Activated T-helper 2 cell treated with anti-CD3 and anti-CD28 coated beads, Interferon-gamma antibody, Interleukin-2, Interleukin-4, amounts not matched to agents 10 μg/mL and 5 μg/mL and 100 μg/mL, durations not matched to agents 14 hours and 24 hours and 36 hours (primary cell): ENCODE measurements around the gene BTG4. TPM values are rescaled to one million over a fixed set of nuclear protein-coding genes. Genes with fewer than 3 reads are reported as not detected.

ENCODE experiments used
- DNase-seq: peaks from one replicate; pipeline ENCODE4 v3.0.0; 2021; ENCODE audit warnings: low spot score
- H3K27ac Mint-ChIP-seq: one replicate; pipeline ENCODE4 v1.8.0; 2021; ENCODE audit warnings: mixed read lengths
- H3K27me3 Mint-ChIP-seq: one replicate; pipeline ENCODE4 v1.8.0; 2021; ENCODE audit warnings: low read depth, mixed read lengths
- H3K36me3 Mint-ChIP-seq: one replicate; pipeline ENCODE4 v1.8.0; 2021; ENCODE audit warnings: low read depth, mixed read lengths
- H3K4me1 Mint-ChIP-seq: one replicate; pipeline ENCODE4 v1.8.0; 2021; ENCODE audit warnings: low read depth, mixed read lengths
- H3K4me3 Mint-ChIP-seq: one replicate; pipeline ENCODE4 v1.8.0; 2021; ENCODE audit warnings: low read depth, mild to moderate bottlenecking, moderate library complexity, mixed read lengths
- H3K9me3 Mint-ChIP-seq: one replicate; pipeline ENCODE4 v1.8.0; 2021; ENCODE audit warnings: mixed read lengths
- intact Hi-C: fragments of 100-400 bp; cut with micrococcal nuclease; formaldehyde crosslinking; loops from one replicate; pipeline ENCODE4 v1.15.1; 2023
- total RNA-seq: library from RNA; stranded (reverse); gene quantifications from 2 replicates; pipeline ENCODE4 v1.2.3, GENCODE V29; 2022

BTG4 gene
- total RNA-seq, 1 donor from 2014 or later: not detected

GRCh38 chr11:111513240-111513605 is 1.0 kb upstream of the BTG4 start:
- Mint-ChIP-seq H3K4me3 (peak overlapping the region; percentile 47), H3K4me1 (peaks cover 8% of the 10 kb centered on the region), H3K27me3 (peaks cover 44% of the 10 kb centered on the region), H3K36me3 (no peaks in the 10 kb centered on the region), H3K9me3 (no peaks in the 10 kb centered on the region), H3K27ac (no peak overlapping the region)
- intact Hi-C loops: loop anchor here (2.0 kb wide), 1 partner anchor 16 kb away; no protein-coding TSS in a partner anchor
- no peak for DNase-seq

DNA sequence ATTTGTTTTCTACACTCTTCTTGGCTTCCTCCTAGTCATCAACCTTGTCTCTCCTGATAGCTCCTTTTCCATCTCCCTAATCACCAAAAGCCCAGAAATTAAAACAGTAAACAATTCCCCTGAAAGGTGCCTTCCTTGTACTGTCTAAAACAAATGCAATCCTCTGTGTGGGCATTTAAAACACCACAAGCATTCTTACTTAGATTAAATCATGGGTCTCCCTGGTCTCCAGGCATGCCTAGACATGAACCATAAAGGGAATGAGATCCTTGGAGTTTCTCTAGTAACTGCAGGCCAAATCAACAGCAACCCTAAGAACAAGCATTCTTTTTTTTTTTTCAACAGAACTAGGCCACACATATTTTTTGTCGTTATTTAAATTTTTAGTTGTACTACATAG is 1.9 kb downstream of the BTG4 start:
- Mint-ChIP-seq H3K27ac (no peak overlapping the region), H3K9me3 (no peaks in the 10 kb centered on the region), H3K4me3 (no peak overlapping the region), H3K36me3 (no peaks in the 10 kb centered on the region), H3K4me1 (peaks cover 8% of the 10 kb centered on the region), H3K27me3 (peaks cover 58% of the 10 kb centered on the region)
- DNase-seq: no peak
- intact Hi-C loops: no loop called here

DNA sequence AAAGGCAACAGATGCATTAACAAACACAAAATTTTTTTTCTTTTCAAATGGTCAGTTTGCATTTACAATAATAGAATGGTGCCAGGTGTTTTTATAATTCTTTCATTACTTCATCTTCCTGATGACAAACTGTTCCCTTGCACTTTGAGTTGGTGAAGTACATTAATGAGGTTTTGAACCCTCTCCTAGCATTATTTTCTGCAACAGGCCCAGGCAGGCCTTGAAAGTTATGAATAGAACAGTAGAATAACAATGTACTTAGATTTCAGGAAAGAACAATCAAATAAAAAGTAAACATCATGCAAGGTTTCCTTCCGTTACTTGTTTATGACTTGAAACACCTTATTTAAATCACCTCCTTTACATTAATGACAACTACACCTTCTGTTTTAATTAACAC is 9.6 kb downstream of the BTG4 start:
- no peak for DNase-seq
- peaks cover 61% of the 10 kb centered on the region for H3K27me3 Mint-ChIP-seq
- no peak overlapping the region for H3K4me3 Mint-ChIP-seq
- H3K36me3 Mint-ChIP-seq: no peaks in the 10 kb centered on the region
- H3K9me3 Mint-ChIP-seq: no peaks in the 10 kb centered on the region
- H3K4me1 Mint-ChIP-seq: no peaks in the 10 kb centered on the region
- intact Hi-C loops: no loop called here
- no peak overlapping the region for H3K27ac Mint-ChIP-seq

GRCh38 chr11:111500481-111500880 is 11.7 kb downstream of the BTG4 start:
- Mint-ChIP-seq H3K4me1 (no peaks in the 10 kb centered on the region), H3K27me3 (peaks cover 57% of the 10 kb centered on the region), H3K4me3 (no peak overlapping the region), H3K27ac (no peak overlapping the region), H3K9me3 (no peaks in the 10 kb centered on the region), H3K36me3 (no peaks in the 10 kb centered on the region)
- intact Hi-C loops: no loop called here
- no peak for DNase-seq

- Mint-ChIP-seq H3K9me3 (no peaks in the 10 kb centered on the region), H3K4me1 (no peaks in the 10 kb centered on the region), H3K27me3 (peaks cover 58% of the 10 kb centered on the region), H3K36me3 (no peaks in the 10 kb centered on the region), H3K27ac (no peak overlapping the region), H3K4me3 (no peak overlapping the region)
- intact Hi-C loops: no loop called here
- DNase-seq: no peak
These were observed 12.7 kb downstream of the BTG4 start for GRCh38 chr11:111499483-111499882.

DNA sequence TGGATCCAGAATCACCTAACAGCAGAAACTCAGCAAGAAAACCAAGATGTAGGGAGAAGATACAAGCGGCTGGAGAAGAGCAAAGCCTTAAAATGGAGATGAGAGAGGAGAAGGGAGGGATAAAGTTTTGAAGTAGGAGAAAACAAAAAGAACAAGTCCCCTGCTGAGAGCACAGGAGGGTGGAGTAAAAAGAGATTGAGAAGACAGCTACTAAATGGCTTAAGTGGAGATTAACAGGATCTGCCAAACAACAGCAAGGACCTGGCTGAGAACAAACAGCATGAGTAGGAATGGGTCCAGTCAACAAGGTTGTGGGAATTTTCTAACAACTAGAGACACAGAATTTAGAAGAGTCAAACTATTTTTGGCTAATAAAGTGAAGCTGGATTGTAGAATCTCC is 18.1 kb downstream of the BTG4 start:
- H3K27ac Mint-ChIP-seq: no peak overlapping the region
- intact Hi-C loops: no loop called here
- peaks cover 40% of the 10 kb centered on the region for H3K27me3 Mint-ChIP-seq
- no peak overlapping the region for H3K4me3 Mint-ChIP-seq
- H3K4me1 Mint-ChIP-seq: no peaks in the 10 kb centered on the region
- no peaks in the 10 kb centered on the region for H3K9me3 Mint-ChIP-seq
- no peak for DNase-seq
- no peaks in the 10 kb centered on the region for H3K36me3 Mint-ChIP-seq

DNA sequence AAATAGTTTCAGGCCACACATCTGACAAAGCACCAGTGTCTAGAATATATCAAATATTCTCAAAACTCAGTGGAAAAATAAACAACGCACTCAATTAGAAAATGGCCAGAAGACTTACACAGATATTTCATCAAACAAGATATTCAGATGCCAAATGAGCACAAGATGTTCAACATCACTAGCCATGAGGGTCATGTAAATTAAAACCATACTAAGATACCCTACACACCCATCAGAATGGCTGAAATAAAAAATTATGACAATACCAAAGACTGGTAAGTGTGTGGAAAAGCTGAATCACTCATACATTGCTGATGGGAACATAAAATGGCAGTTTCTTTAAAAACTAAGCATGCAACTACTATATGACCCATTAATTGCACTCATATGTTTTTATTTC is 21.7 kb downstream of the BTG4 start:
- no peak for DNase-seq
- no peaks in the 10 kb centered on the region for H3K4me1 Mint-ChIP-seq
- intact Hi-C loops: no loop called here
- no peaks in the 10 kb centered on the region for H3K36me3 Mint-ChIP-seq
- peaks cover 12% of the 10 kb centered on the region for H3K9me3 Mint-ChIP-seq
- peaks cover 22% of the 10 kb centered on the region for H3K27me3 Mint-ChIP-seq
- H3K27ac Mint-ChIP-seq: no peak overlapping the region
- no peak overlapping the region for H3K4me3 Mint-ChIP-seq

DNA sequence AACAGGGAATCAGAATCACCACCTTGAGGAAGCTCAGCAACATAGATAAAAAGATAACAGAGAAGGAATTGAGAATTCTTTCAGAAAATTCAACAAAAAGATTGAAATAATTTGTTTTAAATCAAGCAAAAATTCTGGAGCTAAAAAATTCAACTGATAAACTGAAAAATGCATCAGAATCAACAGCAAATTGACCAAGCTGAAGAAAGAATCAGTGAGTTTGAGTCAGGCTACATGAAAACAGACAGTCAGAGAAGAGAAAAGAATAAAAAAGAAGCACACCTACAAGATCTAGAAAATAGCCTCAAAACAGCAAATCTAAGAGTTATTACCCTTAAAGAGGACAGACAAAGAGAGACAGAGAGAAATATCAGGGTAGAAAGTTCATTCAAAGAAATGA is 28.8 kb downstream of the BTG4 start:
- DNase-seq: no peak
- Mint-ChIP-seq H3K36me3 (no peaks in the 10 kb centered on the region), H3K4me3 (no peak overlapping the region), H3K27ac (no peak overlapping the region), H3K4me1 (no peaks in the 10 kb centered on the region), H3K27me3 (peaks cover 35% of the 10 kb centered on the region), H3K9me3 (peaks cover 41% of the 10 kb centered on the region)
- intact Hi-C loops: no loop called here

- no peak for DNase-seq
- intact Hi-C loops: no loop called here
- no peak overlapping the region for H3K27ac Mint-ChIP-seq
- H3K9me3 Mint-ChIP-seq: peaks cover 28% of the 10 kb centered on the region
- no peaks in the 10 kb centered on the region for H3K36me3 Mint-ChIP-seq
- peaks cover 40% of the 10 kb centered on the region for H3K27me3 Mint-ChIP-seq
- H3K4me3 Mint-ChIP-seq: no peak overlapping the region
- no peaks in the 10 kb centered on the region for H3K4me1 Mint-ChIP-seq
These were observed 32.5 kb downstream of the BTG4 start for GRCh38 chr11:111479666-111480065.

DNA sequence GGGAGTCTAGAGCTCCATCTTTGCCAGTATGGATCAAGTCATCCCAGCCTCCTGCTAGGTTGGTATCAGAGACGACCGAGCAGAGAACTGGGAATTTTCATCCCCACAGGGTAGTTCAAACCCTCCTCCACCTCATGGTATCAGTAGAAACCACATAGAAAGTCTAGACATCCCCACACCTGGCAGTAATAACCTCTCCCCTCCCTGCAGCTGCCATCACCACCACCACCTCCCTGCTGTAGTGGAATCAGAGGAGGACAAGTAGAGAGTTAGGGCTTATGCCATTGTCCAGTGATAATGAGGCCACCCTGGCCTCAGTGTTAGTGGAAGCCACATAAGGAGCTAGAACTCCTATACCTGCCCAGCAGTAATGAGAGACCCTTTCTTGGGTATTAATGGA is 34.3 kb downstream of the BTG4 start:
- H3K27ac Mint-ChIP-seq: no peak overlapping the region
- H3K27me3 Mint-ChIP-seq: peaks cover 31% of the 10 kb centered on the region
- no peak overlapping the region for H3K4me3 Mint-ChIP-seq
- DNase-seq: no peak
- intact Hi-C loops: no loop called here
- no peaks in the 10 kb centered on the region for H3K4me1 Mint-ChIP-seq
- H3K36me3 Mint-ChIP-seq: no peaks in the 10 kb centered on the region
- peaks cover 13% of the 10 kb centered on the region for H3K9me3 Mint-ChIP-seq

GRCh38 chr11:111476956-111477355 is 35.2 kb downstream of the BTG4 start:
- Mint-ChIP-seq H3K27me3 (peaks cover 27% of the 10 kb centered on the region), H3K4me1 (no peaks in the 10 kb centered on the region), H3K27ac (no peak overlapping the region), H3K9me3 (peaks cover 5% of the 10 kb centered on the region), H3K36me3 (no peaks in the 10 kb centered on the region), H3K4me3 (no peak overlapping the region)
- intact Hi-C loops: no loop called here
- DNase-seq: no peak

GRCh38 chr11:111476366-111476765 is 35.8 kb downstream of the BTG4 start:
- DNase-seq: no peak
- Mint-ChIP-seq H3K36me3 (no peaks in the 10 kb centered on the region), H3K4me1 (no peaks in the 10 kb centered on the region), H3K27me3 (peaks cover 27% of the 10 kb centered on the region), H3K9me3 (peaks cover 3% of the 10 kb centered on the region), H3K27ac (no peak overlapping the region), H3K4me3 (no peak overlapping the region)
- intact Hi-C loops: no loop called here

- Mint-ChIP-seq H3K4me3 (no peak overlapping the region), H3K4me1 (peaks cover 2% of the 10 kb centered on the region), H3K36me3 (no peaks in the 10 kb centered on the region), H3K27me3 (peaks cover 17% of the 10 kb centered on the region), H3K9me3 (peaks cover 3% of the 10 kb centered on the region), H3K27ac (no peak overlapping the region)
- intact Hi-C loops: no loop called here
- no peak for DNase-seq
These were observed 37.8 kb downstream of the BTG4 start for GRCh38 chr11:111474432-111474831.

GRCh38 chr11:111472228-111472627 is 40.0 kb downstream of the BTG4 start:
- H3K9me3 Mint-ChIP-seq: peaks cover 3% of the 10 kb centered on the region
- DNase-seq: no peak
- no peak overlapping the region for H3K4me3 Mint-ChIP-seq
- H3K4me1 Mint-ChIP-seq: peaks cover 5% of the 10 kb centered on the region
- H3K27me3 Mint-ChIP-seq: peaks cover 12% of the 10 kb centered on the region
- H3K36me3 Mint-ChIP-seq: no peaks in the 10 kb centered on the region
- intact Hi-C loops: no loop called here
- H3K27ac Mint-ChIP-seq: no peak overlapping the region
